GM18499 (cell line): ENCODE data around the gene GPRC5C.

ENCODE experiments used
- ATAC-seq: cut with Tn5 transposase; IDR thresholded peaks from one replicate; pipeline ENCODE4 v1.9.1; 2021; ENCODE audit warnings: moderate number of reproducible peaks; ENCODE audit not compliant: insufficient read depth, unreplicated experiment

GPRC5C gene, protein sequence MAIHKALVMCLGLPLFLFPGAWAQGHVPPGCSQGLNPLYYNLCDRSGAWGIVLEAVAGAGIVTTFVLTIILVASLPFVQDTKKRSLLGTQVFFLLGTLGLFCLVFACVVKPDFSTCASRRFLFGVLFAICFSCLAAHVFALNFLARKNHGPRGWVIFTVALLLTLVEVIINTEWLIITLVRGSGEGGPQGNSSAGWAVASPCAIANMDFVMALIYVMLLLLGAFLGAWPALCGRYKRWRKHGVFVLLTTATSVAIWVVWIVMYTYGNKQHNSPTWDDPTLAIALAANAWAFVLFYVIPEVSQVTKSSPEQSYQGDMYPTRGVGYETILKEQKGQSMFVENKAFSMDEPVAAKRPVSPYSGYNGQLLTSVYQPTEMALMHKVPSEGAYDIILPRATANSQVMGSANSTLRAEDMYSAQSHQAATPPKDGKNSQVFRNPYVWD

GRCh38 chr17:74431568-74432423 is at the start of gene GPRC5C:
TSS of gene GPRC5C (plus strand) at chr17:74432088. CDS start at chr17:74439777, 7,689 bp downstream.
- ATAC-seq, result no peak

GRCh38 chr17:74383141-74383540 is 48.7 kb upstream of the GPRC5C start:
- no peak for ATAC-seq

DNA sequence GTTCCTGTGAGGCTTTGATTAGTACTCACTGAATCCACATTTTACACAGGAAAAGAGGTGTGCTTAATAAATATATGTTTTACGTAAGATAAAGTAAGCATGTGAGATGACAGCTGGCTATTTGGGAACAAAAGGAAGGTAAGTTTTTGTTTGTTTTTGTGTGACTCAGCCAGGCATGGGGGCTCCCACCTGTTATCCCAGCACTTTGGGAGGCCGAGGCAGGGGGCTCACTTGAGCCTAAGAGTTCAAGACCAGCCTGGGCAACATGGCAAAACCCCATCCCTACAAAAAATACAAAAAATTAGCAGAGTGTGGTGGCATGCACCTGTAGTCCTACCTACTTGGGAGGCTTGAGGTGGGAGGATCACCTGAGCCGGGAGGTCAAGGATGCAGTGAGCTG is 46.7 kb upstream of the GPRC5C start:
- ATAC-seq, result no peak

DNA sequence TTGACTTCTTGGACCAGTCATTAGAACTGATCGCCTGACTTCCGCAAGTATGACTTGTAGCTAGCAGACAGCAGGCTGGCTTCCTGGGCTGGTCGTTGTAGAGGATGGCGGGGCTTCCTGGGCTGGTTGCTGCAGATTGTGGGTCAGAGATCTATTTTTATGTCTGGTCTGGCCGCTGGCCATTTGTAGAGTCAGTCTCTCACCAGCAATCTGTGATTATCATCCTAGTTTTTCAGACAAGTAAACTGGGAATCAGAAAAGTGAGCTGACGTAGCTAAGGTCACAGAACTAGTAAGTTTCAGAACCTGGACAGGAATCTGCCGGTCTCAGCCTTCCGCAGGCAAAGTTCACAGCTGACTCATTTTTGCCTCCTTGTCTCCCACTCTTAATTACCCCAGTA is 45.5 kb upstream of the GPRC5C start:
- ATAC-seq, result no peak

- ATAC-seq, result no peak
Observed at GRCh38 chr17:74387365-74388218, 44.3 kb upstream of the GPRC5C start.

DNA sequence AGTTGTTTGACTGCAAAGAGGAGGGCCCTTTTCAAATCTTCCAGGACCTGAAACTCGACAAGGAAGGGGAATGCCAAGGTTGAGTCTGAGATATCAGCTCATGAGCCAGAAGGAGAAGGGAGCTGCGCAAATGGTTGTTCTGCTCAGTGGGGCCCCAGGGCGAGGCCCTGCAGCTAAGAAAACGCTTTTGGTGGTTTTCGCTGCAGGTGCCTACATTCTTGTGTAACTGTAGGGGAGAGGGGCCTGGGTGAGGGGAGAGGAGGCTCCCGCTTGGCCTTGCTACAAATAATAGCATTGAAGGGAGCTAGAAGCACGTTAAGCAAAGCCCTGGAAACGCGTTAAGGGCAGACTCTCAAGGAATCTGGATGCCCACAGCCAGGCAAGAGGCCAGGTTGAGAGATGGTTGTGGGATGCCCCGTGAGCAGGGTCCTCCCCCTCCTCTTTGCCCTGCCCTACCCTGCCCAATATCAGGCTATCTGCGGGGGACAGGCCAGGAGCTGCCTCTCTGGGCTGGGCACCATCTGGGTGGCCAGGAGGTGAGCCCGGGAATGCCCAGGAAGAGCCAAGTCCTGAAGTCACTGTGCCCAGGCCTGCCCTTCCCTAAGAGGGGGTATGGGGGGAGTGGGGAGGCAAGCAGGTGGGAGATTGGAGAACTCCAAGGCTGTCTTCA is 42.7 kb upstream of the GPRC5C start:
- ATAC-seq, result no peak

- ATAC-seq, result no peak
Observed at GRCh38 chr17:74389937-74390679, 41.8 kb upstream of the GPRC5C start.

GRCh38 chr17:74390680-74391653 is 40.9 kb upstream of the GPRC5C start:
- ATAC-seq, result no peak

DNA sequence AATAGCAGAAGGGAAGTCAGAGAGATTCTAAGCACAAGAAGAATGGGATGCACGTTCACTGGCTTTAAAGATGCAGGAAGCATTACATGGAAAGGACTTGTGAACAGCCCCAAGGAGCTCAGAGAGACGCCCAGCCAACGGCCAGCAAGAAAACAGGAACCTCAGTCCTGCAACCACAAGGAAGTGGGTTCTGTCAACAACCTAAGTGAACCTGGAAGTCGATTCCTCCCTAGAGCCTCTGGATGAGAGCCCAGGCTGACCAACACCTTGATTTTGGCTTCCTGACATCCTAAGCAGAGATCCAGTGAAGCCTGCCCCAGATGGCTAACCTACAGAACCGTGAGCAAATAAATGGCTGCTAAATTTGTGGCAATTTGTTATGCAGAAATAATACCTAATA is 40.1 kb upstream of the GPRC5C start:
- no peak for ATAC-seq

DNA sequence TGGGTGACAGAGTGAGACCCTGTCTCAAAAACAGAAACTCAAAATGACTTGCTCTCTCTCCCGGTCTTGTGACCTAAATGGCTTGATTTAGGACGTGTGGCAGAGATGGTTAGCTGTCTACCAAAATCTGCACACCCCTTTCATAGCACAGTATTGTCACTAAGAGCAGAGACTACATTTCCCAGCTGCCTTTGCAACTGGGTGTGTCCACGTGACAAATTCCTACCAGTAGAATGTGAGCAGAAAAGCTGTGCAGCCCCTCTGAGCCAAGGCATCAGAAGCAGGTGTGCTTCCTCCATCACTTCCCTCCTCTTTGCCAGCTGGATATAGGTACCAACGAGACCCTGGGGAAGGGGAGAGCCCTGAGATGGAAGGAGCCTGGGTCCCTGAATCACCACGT is 39.0 kb upstream of the GPRC5C start:
- no peak for ATAC-seq

DNA sequence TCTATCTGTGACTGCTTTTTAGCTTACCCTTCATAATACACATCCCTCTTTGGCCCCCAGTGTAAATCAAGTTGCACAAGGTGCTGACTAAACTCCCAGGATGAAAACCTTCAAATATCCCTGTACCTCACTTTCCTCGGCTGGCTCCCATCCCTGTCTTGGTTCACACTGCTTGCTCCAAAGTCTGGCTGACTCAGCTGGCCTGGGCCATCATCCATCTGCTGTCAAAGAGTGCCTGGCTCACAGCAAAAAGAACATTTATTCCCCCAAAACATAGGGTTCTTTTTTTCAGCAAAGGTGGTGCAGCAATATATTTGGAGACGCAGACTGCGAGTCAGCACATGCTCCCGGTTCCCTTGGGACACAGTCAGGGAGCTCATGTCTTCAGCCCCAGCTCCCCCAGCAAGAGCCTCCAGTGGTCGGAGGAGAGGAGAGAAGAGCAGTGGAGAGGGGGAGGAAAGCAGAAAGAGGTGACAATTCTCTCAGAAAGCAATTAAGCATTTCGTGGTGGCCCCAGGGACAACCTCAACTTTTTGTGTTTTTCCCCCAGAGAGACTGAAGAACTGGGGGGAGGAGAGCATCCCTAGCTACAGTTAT is 38.4 kb upstream of the GPRC5C start:
- ATAC-seq, result no peak

DNA sequence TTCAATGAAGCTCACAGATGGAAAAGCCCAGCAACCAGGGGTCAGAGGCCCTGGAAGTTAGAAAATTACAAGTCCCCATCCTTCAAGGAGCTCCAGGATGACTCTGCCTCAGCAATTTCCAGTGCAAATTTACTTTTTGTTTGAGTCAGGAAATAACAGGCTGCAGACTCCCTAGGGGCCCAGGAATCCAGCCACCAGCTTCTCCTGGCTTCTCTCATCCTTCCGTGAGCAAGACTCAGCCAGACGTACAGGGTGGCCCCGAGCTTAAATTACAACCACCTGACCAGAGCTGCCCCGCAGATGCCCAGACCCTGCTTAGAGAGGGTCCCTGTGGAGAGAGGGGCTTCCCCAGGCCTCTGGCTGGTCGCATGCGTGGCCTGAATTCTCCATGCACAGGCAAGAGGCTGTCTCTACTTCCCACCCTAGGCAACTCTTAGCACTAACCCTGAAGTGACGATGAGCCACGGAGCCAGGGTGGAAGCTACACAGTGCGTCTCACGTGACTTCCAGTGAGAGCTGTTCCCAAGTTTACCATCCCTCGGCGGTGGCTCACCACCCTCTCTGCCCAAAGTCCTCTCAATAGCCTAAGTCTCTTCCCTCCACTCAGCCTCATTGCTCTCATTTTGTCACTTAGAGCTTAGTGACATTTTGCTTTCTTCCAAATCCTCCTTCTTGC is 37.5 kb upstream of the GPRC5C start:
- ATAC-seq, result no peak

DNA sequence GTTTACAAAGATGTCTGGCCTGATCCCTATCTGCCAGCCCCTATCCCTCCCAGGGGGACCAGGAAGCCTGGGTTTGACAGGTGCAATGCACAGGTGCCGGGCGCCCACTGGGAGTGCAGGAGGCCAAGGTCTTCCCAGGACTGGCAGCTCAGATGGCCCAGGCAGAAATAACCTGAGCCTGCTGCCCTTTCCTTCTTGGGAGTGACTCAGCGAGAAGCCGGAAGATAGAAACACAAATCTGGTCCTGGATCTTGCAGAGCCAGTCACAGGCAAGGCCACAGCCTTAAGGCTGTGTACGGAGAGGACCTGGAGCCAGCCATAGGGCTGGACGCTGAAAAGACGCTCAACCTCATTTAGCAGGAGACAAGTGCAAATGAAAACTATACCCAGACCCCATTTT is 36.9 kb upstream of the GPRC5C start:
- ATAC-seq, result no peak

- no peak for ATAC-seq
Observed at GRCh38 chr17:74396567-74396966, 35.3 kb upstream of the GPRC5C start.

- no peak for ATAC-seq
Observed at GRCh38 chr17:74402048-74402447, 29.8 kb upstream of the GPRC5C start.

DNA sequence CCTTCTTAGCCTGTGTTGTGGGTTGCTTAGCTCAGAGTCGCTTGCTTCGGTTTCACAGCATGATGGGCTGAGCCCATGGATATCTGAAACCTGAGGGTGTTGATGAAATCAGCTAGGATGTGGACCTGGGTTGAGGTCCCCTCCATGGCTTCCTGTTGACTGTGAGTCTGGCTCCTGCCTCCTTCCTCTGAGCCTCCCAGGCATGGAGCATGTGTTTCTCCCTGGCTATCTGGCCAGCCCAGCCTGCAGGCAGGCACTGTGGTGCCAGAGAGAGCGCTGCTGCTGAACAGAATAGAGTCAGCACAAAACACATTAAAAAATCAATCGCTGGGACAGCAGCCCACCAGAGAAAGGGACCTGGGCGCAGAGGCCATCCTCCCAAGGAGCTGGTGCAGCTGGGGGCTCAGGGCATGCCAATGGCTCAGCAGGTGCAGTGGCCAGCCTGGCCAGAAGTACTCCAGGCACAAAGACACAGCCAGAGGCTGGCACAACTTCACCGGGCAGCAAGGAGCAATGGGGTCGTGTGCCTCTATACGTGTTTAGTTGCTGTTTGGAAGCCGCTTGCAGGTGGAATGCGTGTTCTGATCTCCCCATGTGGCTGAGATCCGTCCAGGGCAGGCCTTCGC is 28.3 kb upstream of the GPRC5C start:
- no peak for ATAC-seq

DNA sequence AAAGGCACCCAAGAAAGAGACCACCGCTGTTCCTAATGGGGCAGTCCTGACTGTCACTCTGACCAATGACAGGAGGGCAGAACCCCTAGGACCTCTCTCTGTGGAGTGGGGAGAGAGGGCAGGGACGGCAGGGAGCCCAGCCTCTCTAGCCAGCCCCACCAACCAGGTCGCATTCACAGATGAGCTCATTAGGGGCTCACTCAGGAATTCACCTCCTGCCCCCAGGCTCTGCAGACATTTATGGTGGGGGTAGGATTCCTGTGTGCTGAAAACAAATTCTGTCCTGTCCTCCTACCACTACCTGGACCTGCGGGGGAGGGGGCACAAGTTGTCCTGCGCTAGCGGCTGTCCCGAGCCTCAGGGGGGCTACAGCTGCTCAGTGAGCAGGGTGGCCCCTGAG is 27.7 kb upstream of the GPRC5C start:
- ATAC-seq, result no peak
